ENCODE measurements around the gene FBXW5. TPM values are rescaled to one million over a fixed set of nuclear protein-coding genes. Genes with fewer than 3 reads are reported as not detected.

The FBXW5 gene
- total and polyA plus RNA-seq, 5 experiments from 2014 or later, result 62.9 to 93.1 (median 92.1) TPM

DNA sequence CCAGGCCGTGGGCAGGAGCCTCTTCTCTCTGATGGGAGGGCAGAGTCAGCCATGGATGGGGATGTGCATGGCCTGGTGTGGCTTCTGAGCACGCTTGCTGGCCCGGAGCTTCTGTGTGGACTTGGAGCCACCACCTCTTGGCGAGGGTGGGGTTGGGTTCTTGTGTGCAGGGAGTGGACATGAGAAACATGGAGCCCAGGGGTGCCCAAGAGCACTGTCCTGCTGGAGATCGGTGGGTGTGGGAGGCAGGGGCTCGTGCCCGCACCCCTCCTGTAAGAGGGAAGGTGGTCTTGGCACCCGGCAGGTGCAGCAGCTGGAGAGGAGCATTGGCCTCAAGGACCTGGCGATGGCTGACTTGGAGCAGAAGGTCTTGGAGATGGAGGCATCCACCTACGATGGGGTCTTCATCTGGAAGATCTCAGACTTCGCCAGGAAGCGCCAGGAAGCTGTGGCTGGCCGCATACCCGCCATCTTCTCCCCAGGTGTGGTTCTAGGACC lies 23.8 kb downstream of the FBXW5 start:
- POLR2A ChIA-PET, result interaction anchor here (0.6 kb wide), 1 partner anchor 104 kb away, joined by 4 read pairs; no protein-coding TSS in a partner anchor
- H3K9me3 Mint-ChIP-seq, result no peaks in the 10 kb centered on the region
- no peak for ATAC-seq
- no peaks in the 10 kb centered on the region for H3K27me3 Mint-ChIP-seq
- H3K4me1 Mint-ChIP-seq, result peaks cover 0 to 6% (median 4%) of the 10 kb centered on the region in 4 donors
- no peak overlapping the region for H3K4me3 Mint-ChIP-seq
- peaks cover 0 to 58% (median 6%) of the 10 kb centered on the region in 3 donors for H3K36me3 Mint-ChIP-seq
- H3K27ac Mint-ChIP-seq, result no peak overlapping the region
- no peak for DNase-seq

DNA sequence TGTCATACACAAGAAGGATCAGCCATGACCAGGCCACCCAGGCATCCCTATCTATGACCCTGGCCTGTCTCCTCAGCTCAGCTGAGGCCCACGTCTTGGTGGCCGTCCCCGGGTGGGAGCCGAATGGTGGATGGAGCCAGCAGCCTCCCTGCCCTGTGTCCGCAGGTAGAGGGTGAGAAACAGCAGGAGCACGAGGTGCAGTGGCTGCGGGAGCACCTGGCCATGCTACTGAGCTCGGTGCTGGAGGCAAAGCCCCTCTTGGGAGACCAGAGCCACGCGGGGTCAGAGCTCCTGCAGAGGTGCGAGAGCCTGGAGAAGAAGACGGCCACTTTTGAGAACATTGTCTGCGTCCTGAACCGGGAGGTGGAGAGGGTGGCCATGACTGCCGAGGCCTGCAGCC lies 24.5 kb downstream of the FBXW5 start:
- Mint-ChIP-seq H3K36me3 (peaks cover 0 to 61% (median 6%) of the 10 kb centered on the region in 3 donors), H3K27ac (no peak overlapping the region), H3K27me3 (no peaks in the 10 kb centered on the region), H3K4me1 (peaks cover 0 to 6% (median 4%) of the 10 kb centered on the region in 4 donors), H3K4me3 (no peak overlapping the region), H3K9me3 (no peaks in the 10 kb centered on the region)
- POLR2A ChIA-PET, result no interaction called here
- ATAC-seq, result no peak
- DNase-seq, result no peak

DNA sequence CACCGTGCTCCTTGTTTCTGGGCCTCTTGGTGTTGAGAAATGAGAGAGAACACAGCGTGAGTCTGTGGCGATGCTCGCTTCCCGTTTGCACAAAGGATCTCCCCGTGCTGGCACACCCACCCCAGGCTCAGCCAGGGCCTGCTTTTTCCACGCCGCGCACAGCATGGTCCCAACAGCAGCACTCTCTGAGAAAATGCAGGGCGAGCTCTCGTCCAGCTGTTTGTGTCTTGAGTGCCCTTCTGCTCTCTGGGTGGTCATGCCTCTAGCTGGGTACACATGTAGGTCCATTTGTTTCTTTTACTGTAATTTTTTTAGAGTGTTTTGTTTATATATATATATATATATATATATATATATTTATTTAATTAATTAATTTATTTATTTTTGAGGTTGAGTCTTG lies 26.6 kb downstream of the FBXW5 start:
- POLR2A ChIA-PET, result no interaction called here

DNA sequence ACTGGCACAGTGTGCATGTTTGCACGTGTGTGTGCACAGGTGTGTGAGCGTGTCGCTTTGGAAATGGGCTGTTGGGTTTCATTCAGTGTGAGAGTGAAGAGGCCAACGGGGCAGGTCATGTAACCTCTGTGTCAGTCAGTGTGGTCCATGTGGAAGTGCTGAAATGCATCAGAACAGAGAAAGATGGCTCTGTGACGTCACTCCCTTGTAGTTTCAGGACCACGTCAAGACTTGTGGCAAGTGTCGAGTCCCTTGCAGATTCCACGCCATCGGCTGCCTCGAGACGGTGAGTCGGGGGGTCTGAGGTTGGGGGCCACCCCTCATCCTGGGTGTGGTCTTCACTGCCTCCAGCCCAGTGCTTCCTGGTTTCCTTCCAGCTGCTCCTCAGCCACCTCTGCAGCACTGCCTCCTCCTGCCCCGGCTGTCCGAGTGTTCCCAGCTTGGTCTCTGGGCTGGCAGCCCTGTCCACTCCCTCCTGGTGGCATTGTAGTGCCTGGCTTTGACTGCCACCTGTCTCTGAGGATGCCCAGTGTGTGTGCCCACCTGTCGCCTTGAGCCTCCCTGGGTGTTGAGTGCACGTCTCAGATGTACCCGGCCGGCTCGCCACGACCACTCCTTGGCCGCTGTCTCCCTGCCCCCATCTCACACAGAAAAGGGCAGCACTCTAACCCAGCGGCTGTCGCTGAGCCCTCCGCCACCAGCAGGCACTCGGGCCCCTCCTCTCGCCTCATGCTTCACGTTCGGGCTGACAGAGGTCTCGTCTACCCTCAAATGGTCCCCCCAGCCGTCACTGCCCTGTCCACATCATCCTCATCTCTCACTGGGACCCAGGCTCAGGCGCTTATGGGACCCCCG lies 28.0 kb downstream of the FBXW5 start:
- Mint-ChIP-seq H3K36me3 (peaks cover 0 to 61% (median 6%) of the 10 kb centered on the region in 3 donors), H3K27ac (peak overlapping the region in 1 of 10 donors; percentile 52), H3K4me3 (no peak overlapping the region), H3K4me1 (peaks cover 0 to 6% (median 3%) of the 10 kb centered on the region in 4 donors), H3K9me3 (no peaks in the 10 kb centered on the region), H3K27me3 (no peaks in the 10 kb centered on the region)
- DNase-seq (no peak), ATAC-seq (no peak)
- POLR2A ChIA-PET, result interaction anchor here (0.5 to 1.1 kb wide), 3 partner anchors 12 to 14 kb away, joined by 3 read pairs; no protein-coding TSS in a partner anchor

More for the DNA sequence above, 26.6 kb downstream of the FBXW5 start:
- no peak overlapping the region for H3K4me3 Mint-ChIP-seq
- H3K9me3 Mint-ChIP-seq, result no peaks in the 10 kb centered on the region
- peaks cover 0 to 59% (median 6%) of the 10 kb centered on the region in 3 donors for H3K36me3 Mint-ChIP-seq
- H3K27ac Mint-ChIP-seq, result no peak overlapping the region
- DNase-seq (no peak), ATAC-seq (no peak)
- no peaks in the 10 kb centered on the region for H3K27me3 Mint-ChIP-seq
- H3K4me1 Mint-ChIP-seq, result peaks cover 0 to 6% (median 3%) of the 10 kb centered on the region in 4 donors

DNA sequence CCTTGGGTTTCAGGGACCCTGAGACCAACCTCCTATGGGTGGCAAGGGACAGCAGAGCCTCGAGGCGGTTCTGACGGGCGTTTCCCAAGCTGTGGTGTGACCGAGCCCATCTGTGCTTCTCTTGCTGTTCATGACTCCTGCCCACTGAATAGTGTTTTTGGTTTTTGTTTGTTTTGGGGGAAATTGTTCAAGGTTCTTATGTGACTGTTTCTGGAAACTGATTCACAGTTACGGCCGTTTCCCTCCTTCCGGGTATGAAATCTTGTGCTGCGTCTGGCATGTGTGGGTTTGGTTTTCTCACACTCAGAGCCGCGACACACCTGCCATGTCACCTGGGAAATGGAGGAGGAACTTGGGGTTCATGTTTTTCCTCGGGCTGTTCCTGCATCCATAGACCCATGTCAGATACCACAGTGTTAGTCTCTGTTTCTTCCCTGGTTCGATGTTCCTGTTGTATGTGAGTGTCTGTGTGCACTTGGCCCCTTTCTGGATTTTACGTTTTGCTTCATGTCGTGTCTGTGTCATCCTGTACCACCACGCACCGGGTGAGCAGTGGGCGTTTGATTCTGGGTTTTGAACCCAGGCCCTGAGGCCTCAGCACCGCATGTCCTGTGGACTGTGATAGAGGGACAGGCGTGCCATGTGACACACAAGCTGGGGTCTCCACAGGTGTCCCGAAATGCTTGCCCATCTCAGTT lies 28.8 kb downstream of the FBXW5 start:
- H3K9me3 Mint-ChIP-seq, result no peaks in the 10 kb centered on the region
- no peak overlapping the region for H3K4me3 Mint-ChIP-seq
- no peaks in the 10 kb centered on the region for H3K27me3 Mint-ChIP-seq
- H3K27ac Mint-ChIP-seq, result no peak overlapping the region
- peaks cover 0 to 6% (median 3%) of the 10 kb centered on the region in 4 donors for H3K4me1 Mint-ChIP-seq
- DNase-seq, result no peak
- ATAC-seq, result no peak
- peaks cover 0 to 66% (median 6%) of the 10 kb centered on the region in 3 donors for H3K36me3 Mint-ChIP-seq
- POLR2A ChIA-PET, result no interaction called here

DNA sequence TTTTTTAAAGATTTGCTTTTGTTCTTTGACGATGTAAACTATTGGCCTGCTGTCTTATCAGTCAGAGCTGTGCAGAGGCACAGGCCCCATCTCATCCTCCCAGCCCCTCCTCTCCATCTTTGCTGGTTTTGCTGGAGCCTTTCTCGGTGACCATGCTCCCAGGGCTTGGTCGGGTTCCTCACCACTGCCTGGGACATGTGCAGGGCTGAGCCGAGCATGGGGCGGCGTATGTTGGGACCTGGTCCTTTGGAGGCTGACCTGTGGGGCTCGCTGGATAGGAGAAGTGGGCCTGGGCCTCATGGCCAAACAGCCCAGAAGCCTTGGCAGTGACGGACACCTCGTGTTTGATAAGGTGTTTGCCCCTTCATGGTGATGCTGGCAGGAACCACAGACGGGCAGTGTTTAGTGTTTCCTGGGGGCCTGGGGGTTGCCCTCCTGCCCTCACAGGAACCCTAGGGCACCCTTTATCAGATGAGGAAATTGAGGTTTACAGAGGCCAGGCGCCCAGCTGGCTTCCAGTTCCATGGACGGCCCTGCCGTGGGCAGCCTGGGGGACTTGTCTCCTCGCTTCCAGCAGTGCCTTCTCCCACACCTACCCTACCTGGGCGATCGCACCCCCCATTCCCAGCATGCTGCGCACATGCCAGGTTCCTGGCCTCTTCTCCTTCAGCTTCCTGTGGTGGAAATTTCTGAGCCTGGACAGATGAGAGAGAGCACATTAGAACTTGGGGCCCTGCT lies 30.7 kb downstream of the FBXW5 start:
- no peaks in the 10 kb centered on the region for H3K27me3 Mint-ChIP-seq
- H3K27ac Mint-ChIP-seq, result peak overlapping the region in 1 of 10 donors; percentile 24
- no peaks in the 10 kb centered on the region for H3K9me3 Mint-ChIP-seq
- peaks cover 0 to 63% (median 0%) of the 10 kb centered on the region in 3 donors for H3K36me3 Mint-ChIP-seq
- H3K4me1 Mint-ChIP-seq, result peaks cover 0 to 6% (median 3%) of the 10 kb centered on the region in 4 donors
- DNase-seq (no peak), ATAC-seq (no peak)
- H3K4me3 Mint-ChIP-seq, result no peak overlapping the region
- POLR2A ChIA-PET, result no interaction called here

DNA sequence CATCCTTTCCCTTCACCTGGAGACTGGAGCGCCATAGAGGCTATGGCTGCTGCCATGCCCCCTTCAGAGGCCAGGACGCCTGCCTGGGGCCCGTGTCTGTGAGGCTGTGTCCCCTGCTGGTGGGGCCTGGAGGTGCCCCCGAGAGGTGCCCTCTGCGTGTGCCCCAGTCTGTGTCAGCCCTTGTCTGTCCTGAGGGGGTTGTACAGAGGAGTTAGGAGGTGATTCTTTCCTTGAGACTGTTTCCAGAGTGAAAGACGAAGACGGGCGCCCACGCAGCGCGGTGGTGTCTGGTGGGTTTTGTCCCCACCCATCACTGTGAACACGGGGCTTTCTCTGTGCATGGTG lies 33.7 kb downstream of the FBXW5 start:
- Mint-ChIP-seq H3K9me3 (no peaks in the 10 kb centered on the region), H3K27ac (no peak overlapping the region), H3K27me3 (no peaks in the 10 kb centered on the region), H3K4me3 (no peak overlapping the region), H3K4me1 (peaks cover 0 to 5% (median 2%) of the 10 kb centered on the region in 4 donors), H3K36me3 (peaks cover 0 to 61% (median 0%) of the 10 kb centered on the region in 3 donors)
- POLR2A ChIA-PET, result interaction anchor here (0.6 kb wide), 1 partner anchor 28 kb away, joined by 3 read pairs; no protein-coding TSS in a partner anchor
- ATAC-seq, result peak; percentile 36 to 57
- DNase-seq, result no peak

DNA sequence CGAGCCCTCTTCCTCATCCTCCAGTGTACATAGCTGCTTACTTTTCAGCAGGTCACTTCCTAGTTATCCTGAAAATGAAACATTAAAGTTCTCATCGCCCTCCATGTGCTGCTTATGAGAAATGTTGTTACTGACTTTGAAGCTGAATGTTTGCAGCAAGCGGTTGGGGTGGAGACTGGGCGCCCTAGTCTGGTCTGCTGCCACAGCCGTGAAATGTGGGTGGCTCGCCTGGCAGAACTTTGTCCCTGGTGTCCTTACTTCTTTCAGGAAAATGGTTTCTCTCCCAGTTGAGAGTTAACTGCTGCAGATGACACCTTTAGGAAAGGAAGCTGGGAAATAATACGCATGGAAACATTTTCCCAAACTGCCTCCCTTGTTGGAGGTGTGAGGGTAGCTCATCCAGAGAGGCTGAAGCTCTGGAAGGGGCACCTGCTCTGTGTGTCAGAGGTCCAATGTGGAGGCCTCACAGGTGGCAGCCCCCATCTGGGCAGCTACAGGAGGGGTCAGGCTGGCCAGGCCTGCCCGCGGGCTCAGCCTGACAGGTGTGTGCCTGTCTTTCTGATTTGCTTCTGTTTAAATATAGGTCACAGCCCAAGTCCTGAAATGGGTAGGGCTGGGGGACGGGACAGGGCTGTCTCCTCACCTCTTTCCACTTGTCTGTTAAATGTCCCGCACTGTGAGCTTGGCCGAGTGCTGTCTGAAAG lies 34.2 kb downstream of the FBXW5 start:
- peaks cover 0 to 5% (median 3%) of the 10 kb centered on the region in 4 donors for H3K4me1 Mint-ChIP-seq
- H3K27ac Mint-ChIP-seq, result peak overlapping the region in 1 of 10 donors; percentile 12

DNA sequence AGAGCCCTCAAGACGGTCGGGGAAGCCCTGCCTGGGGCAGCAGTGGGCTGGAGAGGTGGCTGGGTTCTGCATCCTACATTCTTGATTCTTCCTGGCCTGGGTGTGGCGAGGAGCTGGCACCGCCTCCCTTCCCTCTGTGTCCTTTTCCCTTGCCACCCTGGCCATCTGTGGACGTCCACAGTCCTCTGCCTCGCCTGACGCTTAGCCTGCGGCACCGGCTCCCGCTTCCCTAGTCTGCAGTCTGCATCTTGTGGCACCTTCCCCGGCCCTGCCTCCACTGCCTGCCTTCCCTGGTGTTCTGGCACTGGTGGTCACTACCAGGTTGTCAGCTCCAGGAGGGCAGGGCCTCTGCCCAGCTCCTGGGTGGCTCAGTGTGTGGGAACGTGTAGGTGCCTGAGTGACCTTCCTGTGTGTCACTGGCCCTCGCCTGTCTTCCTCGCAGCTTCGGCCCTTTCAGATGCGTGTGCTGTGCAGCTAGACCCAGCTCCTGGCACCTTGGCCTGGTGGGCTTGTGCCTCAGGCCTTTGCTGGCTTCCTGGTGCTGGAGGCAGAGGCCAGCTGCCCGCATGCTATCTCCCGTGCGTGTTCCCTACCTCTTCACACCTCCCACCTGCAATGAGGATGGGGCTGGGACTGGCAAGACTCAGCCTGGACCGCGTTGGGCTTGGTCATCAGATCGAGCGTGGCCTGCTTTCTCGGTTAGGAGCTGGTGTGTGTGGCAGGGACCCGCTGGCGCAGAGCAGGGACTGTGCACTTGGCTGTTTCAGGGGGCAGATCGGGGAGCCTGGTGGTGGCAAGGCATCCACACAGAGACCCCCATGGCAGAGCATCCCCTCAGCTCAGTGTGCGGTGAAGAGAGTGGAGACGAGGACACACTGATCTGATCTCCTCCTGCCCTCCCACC lies 37.3 kb downstream of the FBXW5 start:
- Mint-ChIP-seq H3K27ac (peak overlapping the region in 4 of 10 donors; percentile 16 to 82 (median 37)), H3K36me3 (peaks cover 0 to 57% (median 0%) of the 10 kb centered on the region in 3 donors), H3K9me3 (no peaks in the 10 kb centered on the region), H3K4me3 (no peak overlapping the region), H3K4me1 (peaks cover 2 to 23% (median 10%) of the 10 kb centered on the region in 4 donors), H3K27me3 (no peaks in the 10 kb centered on the region)
- ATAC-seq (no peak), DNase-seq (no peak)
- POLR2A ChIA-PET, result no interaction called here

More for the DNA sequence above, 34.2 kb downstream of the FBXW5 start:
- no peak for ATAC-seq
- no peak for DNase-seq
- no peaks in the 10 kb centered on the region for H3K27me3 Mint-ChIP-seq
- peaks cover 0 to 59% (median 0%) of the 10 kb centered on the region in 3 donors for H3K36me3 Mint-ChIP-seq
- H3K4me3 Mint-ChIP-seq, result no peak overlapping the region
- no peaks in the 10 kb centered on the region for H3K9me3 Mint-ChIP-seq
- POLR2A ChIA-PET, result interaction anchor here (0.6 kb wide), 2 partner anchors 28 to 92 kb away, joined by 3 read pairs; no protein-coding TSS in a partner anchor

DNA sequence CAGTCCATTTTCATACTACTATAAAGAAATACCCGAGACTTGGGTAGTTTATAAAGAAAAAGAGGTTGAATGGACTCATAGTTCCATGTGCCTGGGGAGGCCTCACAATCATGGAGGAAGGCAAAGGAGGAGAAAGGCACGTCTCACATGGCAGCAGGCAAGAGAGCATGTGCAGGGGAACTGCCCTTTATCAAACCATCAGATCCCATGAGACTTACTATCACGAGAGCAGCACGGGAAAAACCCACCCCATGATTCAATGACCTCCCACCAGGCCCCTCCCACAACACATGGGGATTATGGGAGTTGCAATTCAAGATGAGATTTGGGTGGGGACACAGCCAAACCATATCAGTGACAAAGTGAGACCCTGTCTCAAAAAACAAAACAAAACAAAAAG lies 38.3 kb downstream of the FBXW5 start:
- POLR2A ChIA-PET, result no interaction called here
- Mint-ChIP-seq H3K36me3 (peaks cover 0 to 54% (median 0%) of the 10 kb centered on the region in 3 donors), H3K4me1 (peaks cover 6 to 33% (median 20%) of the 10 kb centered on the region in 4 donors), H3K9me3 (no peaks in the 10 kb centered on the region), H3K27ac (peak overlapping the region in 4 of 10 donors; percentile 8 to 72 (median 30)), H3K27me3 (no peaks in the 10 kb centered on the region), H3K4me3 (no peak overlapping the region)
- no peak for ATAC-seq
- DNase-seq, result no peak

DNA sequence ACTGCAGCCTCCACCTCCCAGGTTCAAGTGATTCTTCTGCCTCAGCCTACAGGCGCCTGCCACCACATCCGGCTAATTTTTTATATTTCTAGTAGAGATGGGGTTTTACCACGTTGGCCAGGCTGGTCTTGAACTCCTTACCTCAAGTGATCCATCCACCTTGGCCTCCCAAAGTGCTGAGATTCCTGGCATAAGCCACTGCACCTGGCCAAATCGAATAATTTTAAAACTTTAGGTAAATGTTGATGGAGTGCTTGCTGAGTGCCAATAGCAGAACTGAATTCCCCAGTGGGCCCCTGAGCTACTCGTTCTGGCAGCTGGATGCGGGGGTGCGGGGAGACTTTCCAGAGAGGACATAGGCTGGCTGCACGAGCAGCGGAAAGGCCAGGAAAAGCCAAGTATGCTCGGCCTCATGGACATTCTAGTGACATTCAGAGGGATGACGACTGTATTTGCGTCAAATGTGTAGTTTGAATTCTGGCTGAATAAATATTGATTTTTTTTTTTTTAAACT lies 41.4 kb downstream of the FBXW5 start:
- H3K36me3 Mint-ChIP-seq, result peaks cover 0 to 59% (median 7%) of the 10 kb centered on the region in 3 donors
- H3K27me3 Mint-ChIP-seq, result no peaks in the 10 kb centered on the region
- H3K4me3 Mint-ChIP-seq, result peak overlapping the region in 1 of 10 donors; percentile 4
- H3K9me3 Mint-ChIP-seq, result no peaks in the 10 kb centered on the region
- peak overlapping the region in 8 of 10 donors; percentile 61 to 96 (median 86) for H3K27ac Mint-ChIP-seq
- ATAC-seq (no peak), DNase-seq (peak in 1 of 10 donors; percentile 7)
- POLR2A ChIA-PET, result interaction anchor here (0.7 kb wide), 1 partner anchor 14 kb away, joined by 3 read pairs; no protein-coding TSS in a partner anchor
- H3K4me1 Mint-ChIP-seq, result peaks cover 9 to 40% (median 28%) of the 10 kb centered on the region in 4 donors

Measured in naive thymus-derived CD8-positive, alpha-beta T cell (primary cell).